Measurements from ENCODE around the gene TCFL5.
"Not testable (repeated sequence)": the region's sequence is repeated elsewhere in the genome, so short reads cannot be mapped to it uniquely, and the experiment has no call there.

TCFL5 gene

DNA sequence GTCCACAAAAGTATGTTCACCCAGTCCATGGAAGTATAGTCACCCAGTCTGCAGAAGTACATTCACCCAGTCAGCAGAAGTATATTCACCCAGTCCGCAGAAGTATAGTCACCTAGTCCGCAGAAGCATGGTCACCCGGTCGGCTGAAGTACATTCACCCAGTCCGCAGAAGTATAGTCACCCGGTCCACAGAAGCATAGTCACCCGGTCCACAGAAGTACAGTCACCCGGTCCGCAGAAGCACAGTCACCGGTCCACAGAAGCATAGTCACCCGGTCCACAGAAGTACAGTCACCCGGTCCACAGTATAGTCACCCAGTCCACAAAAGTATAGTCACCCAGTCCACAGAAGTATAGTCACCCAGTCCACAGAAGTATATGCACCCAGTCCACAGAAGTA is 8.8 kb downstream of the TCFL5 start:
- DNase-seq, result no peak

- DNase-seq, result no peak
Measured at GRCh38 chr20:62852196-62852595, 9.4 kb downstream of the TCFL5 start.

DNA sequence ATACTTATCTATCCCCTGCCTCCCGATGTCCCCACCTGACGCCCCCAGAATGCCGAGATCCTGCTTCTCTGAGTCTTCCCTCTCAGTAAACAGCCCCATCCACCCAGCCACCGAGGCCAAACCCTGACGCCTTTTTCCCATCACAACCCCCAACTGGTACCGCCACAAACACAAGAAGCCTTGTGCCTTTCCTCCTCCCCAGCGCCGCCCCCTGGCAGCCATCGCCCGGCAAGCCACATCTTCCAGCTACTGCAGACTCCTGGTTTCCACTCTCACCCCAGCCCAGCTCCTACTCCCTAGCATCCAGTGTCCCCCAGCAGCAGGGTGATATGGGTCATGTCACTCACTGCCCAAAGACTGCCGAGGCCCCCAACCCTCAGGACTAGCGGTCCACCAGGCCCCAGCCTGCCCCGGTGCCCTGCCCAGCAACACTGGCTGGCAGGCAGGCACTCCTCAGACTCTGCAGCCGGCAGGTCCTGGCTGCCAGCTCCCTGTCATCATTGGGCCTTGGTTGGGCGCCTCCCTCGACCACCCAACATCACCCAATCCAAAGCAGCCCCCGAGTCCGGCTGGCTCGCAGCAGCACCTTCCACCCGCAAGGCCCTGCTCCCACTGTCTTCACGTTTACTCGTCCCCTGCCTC is 11.2 kb downstream of the TCFL5 start:
- DNase-seq, result no peak

- no peak for DNase-seq
Measured at GRCh38 chr20:62849431-62849830, 12.2 kb downstream of the TCFL5 start.

- not testable (repeated sequence) for DNase-seq
Measured at GRCh38 chr20:62848917-62849316, 12.7 kb downstream of the TCFL5 start.

- no peak for DNase-seq
Measured at GRCh38 chr20:62846166-62846890, 15.3 kb downstream of the TCFL5 start.

DNA sequence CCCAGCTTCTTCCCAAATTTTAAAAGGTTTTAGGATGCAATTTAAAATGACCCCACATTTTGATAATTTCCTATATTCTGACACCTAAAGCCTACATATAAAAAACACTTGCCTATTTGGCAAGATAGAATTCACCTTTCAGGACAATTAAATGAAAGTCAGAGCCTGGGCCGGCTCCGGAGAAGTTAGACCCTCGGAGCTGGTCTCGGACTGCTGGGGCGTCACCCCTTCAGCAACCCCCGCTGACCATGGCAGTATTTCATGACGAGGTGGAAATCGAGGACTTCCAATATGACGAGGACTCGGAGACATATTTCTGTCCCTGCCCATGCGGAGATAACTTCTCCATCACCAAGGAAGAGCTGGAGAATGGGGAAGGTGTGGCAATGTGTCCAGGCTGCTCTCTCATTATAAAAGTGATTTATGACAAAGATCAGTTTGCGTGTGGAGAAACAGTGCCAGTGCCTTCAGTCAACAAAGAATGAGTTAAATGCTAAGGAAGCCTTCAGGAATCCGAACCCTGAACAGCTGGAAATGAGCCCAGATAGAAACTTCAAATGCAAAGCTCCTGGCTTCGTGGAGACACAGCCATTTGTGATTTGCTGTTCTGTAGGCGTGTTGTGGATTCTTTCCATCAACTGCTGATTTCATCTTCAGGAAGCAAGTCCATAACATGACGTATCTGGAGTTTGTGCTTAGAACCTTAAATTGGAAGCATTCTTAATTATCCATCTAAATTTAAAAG is 16.0 kb downstream of the TCFL5 start:
- no peak for DNase-seq

DNA sequence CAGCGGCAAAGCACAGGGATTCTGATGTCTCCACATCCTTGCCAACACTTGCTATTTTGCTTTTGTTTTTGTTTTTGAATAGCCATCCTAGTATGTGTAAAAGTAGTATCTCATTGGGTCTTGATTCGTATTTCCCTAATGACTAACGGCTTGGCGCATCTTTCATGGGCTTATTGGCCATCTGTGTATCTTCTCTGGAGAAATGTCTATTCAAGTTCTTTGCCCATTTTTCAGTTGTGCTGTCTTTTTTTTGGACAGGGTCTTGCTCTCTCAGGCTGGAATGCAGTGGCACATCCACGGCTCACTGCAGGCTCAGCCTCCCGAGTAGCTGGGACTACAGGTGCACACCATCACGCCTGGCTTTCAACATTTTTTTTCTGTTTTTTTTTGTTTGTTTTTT is 17.4 kb downstream of the TCFL5 start:
- DNase-seq, result no peak

- DNase-seq, result no peak
Measured at GRCh38 chr20:62843656-62844055, 18.0 kb downstream of the TCFL5 start.

DNA sequence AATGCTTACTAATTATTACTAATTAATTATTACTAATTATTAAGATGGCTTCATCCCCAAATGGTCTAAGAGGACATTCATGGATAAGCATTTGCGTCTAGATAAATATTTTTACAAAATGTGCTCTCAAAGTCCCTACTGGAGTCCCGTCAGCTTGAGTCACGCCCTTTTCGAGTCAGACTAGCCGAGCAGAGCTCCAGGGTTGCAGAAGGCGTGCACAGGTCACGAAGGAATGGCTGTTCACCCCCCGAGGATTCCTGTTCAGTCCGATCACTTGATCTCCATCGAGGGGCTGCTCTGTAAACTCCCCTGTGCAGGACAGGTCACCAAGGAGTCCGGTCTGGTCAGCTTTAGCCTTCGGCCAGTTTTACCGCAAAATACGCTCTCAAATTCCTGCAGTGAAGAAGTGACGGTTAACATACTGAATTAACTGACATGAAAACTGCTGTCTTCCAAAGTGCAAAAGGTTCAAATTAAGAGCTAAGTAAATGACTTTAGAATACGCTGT is 19.9 kb downstream of the TCFL5 start:
- DNase-seq, result no peak

DNA sequence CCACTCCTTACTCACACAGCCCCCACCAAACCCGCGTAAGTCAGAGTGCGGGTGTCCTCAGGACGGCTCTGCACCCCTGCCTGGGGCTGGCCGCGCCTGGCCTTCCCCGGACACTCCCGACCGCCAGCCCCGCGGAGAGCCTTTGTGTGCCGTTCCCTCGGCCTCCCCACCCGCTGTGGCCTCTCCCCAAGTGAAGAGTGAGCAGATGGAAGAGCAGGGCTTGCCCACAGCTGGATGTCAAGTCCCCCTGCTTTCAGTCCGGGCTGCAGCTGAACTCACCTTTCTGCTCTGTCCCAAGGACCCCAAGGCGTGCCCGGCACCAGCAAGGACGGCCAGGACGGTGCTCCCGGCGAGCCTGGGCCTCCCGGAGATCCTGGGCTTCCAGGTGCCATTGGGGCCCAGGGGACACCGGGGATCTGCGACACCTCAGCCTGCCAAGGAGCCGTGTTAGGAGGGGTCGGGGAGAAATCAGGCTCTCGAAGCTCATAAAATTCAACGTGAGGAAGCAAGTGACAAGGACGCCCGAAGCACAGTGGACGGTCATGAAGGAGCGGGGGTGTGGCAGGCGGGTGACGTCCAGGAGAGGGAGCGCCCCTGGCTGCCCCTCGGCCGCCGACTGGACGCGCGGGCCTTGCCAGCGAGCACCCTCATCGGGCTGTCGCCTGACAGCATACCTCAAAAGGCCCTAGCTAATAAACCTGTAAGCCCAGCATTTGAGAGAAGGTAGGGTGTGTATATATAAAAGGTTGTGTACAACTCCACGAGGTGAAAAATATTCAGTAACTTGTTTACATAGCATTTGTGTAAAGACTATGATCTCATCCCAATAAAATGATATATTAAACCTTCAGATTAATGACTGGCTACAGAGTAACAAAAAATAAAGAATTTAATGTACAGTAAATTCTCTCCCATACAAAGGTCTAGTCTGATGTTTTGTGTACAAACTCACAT is 21.1 kb downstream of the TCFL5 start:
- no peak for DNase-seq

DNA sequence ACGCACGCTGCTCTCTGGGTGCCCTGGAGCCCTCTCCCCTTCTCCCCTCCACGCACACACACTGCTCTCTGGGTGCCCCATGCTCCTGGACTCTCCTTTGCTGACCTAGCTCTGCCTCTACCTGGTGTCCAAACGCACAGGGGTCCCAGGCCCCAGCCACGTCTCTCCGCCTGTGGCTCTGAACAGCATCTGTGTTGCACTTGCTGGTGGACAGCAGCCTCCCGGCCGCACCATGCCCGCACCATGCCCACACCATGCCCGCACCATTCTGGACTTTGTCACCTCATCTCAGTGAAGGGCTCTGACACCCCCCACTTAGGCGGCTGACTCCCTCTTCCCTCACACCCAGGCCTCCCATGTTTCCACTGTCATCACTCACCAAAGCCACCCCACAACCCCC is 21.8 kb downstream of the TCFL5 start:
- DNase-seq, result no peak

- DNase-seq, result no peak
Measured at GRCh38 chr20:62839261-62839660, 22.4 kb downstream of the TCFL5 start.

- no peak for DNase-seq
Measured at GRCh38 chr20:62838128-62838891, 23.3 kb downstream of the TCFL5 start.

DNA sequence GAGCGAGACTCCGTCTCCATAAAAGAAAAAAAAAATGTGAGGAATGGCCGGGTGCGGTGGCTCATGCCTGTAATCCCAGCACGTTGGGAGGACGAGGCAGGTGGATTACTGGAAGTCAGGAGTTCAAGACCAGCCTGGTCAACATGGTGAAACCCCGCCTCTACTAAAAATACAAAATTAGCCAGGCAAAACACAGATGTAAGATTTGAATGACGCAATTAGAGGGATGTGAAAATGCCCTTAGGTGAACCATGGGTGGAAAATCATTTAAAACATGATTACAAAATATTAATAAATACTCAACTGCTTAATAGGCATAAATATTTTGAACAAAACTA is 23.9 kb downstream of the TCFL5 start:
- DNase-seq, result no peak

DNA sequence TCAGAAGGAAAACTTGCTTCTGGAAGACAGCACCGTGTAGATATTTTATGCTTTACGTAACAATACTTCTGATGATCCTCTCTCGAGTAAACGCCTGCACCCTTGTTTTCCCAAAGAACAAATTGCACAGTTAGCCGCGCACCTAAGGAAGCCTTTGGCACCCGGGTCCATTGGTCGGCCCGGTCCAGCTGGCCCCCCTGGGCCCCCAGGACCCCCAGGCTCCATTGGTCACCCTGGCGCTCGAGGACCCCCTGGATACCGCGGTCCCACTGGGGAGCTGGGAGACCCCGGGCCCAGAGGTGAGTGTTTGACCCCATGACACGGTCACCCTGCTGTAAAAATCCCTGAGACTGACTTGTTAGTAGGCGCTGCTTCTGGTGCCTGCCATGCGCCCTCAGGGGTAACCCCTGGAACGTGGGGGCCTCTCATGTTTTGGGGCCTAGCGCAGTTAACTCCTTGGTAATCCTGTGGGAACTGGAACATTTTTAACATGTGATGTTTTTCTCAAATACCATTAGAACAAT is 24.6 kb downstream of the TCFL5 start:
- no peak for DNase-seq

DNA sequence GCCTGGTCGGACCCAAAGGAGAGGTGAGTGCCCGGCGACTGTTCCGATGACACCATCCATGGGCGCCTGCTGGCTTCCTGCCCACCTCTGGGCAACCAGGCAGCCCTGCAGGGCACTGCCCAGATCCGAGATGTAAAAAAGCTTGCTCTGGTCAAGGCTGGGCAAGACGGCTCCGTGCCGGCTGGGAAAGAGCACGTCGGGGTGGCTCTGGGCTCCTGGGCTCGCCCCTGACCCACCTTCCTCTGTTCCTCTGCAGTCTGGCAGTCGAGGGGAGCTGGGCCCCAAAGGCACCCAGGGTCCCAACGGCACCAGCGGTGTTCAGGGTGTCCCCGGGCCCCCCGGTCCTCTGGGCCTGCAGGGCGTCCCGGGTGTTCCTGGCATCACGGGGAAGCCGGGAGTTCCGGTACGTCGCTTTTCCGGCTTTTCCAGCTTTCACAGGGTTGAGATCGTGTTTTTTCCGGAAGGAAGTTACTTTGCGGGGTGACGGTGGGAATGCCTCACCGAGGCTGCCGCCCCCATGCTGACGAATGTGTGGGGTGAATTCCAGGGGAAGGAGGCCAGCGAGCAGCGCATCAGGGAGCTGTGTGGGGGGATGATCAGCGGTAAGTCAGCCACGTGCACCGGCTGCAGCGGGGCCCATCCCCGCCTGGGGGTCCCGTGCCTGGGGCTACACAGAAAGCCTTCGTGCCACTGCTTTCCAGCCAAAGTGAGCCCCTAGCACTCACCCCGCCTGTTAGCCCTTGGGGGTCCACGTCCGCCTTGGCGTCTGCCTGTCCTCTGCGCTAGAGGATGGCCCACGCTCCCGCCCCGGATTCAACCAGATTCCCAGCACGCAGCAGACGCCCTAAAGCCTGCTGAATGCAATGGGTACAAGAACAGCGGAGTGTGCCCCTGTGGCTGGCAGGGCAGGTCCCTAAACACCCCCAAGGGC is 25.4 kb downstream of the TCFL5 start:
- no peak for DNase-seq

- DNase-seq, result no peak
Measured at GRCh38 chr20:62834967-62835730, 26.5 kb downstream of the TCFL5 start.

DNA sequence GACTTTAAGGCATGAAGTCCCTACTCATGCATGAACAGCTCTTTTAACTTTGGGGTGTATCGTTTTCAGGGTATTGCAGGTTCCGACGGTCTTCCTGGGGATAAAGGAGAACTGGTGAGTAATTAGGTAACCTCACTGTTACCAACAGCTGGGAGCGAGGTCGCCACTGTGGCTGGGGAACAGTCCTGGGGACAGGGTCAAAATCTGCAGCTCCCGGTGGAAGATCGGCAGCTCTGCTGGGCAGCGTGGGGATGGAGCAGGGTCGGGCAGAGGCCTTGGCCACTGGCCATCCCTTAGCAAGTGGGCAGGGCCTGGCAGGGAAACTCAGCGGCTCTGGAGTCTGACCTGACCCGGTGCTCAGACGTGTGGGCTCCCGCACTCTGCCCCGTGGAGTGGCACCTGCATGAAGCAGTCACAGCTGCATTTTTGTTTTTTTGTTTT is 28.7 kb downstream of the TCFL5 start:
- no peak for DNase-seq
